HCEC 1CT (cell line): Measurements from ENCODE around the gene MNX1.

Experiments used
- DNase-seq: peaks from one replicate; pipeline ENCODE4 v3.0.0-alpha.2; 2017

The MNX1 gene

DNA sequence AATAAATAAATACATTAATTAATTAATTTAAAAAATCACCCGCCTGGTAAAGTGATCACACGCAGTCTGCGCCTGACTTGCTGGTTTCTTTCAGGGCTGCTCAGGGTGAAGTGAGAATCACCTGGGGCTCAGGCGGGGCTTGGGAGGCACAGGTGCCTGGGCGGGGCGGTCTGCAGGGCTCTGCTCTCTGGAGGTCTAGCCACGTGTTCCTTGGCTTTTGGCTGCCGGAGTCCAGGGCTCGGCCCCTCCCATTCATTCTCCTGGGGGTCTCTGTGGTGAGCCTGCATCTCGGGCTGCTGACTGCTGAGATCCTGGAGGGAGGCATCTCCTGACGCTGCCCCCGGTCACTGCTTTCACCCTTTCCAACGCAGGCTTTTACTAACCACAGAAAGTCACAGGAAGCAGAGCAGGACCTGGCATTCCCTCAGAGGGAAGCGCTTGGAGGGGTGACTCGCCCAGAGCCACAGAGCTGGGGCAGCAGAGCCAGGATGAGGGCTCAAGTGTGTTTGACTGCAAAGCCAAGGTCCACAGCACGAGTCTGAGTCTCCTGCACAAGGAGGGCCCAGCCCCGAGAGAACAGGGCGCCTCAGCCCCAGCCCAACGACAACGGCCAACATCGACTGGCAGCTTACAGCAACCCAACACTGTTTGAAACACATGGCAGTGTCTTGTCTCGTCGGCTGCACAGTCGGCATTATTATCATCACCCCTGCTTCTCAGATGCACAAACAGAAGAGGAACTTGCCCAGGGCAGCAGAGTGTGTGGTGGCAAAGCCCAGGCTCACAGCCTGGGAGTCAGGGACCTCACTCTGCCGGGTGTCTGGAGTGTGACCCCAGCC, 22.4 kb upstream of the MNX1 start:
- no peak for DNase-seq

DNA sequence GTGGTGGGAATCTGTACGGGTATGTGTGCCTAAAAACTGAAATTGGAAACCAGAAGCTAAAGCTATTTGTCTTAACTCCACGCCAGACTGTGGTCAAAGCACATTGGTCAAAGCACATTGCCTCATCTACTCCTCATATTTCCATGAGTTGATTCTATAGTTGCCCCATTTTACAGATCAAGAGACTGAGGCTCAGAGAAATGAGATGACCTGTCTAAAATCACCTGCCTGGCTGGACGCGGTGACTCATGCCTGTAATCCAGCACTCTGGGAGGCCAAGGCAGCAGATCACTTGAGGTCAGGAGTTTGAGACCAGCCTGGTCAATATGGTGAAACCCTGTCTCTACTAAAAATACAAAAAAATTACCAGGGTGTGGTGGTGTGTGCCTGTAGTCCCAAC, 21.7 kb upstream of the MNX1 start:
- DNase-seq, result no peak

DNA sequence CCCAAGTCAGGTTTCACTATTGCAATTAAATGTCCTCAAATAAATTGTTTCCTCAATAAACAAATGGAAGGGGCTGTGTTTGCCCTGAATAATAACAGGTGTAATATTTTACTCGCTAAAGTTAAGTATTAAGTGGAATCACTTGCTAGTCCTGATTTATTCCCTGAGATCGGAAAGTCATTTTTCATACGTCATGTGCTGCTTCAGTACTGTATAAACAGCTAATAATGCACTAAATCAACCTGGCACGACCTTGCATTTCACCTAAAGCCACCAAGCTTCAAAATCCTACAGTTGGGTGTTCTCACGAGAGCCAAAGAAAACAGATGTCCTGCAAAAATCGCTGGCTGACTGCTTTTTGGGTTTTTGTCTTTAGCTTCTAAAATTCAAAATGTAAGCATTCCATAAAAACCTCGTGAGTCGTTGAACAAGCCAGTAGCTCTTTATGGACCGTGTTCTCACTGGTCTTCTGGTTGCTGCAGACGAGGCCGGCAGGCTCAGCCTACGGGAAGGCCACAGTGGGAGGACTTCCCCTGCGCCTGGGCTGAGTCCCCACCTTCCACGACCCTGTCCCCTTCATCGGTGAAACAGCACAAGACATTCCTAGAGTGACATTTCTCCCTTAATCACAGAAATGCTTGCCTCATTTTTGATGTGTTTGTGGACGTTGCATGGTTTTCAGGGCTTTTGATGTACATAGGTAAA, 17.9 kb upstream of the MNX1 start:
- DNase-seq, result no peak

DNA sequence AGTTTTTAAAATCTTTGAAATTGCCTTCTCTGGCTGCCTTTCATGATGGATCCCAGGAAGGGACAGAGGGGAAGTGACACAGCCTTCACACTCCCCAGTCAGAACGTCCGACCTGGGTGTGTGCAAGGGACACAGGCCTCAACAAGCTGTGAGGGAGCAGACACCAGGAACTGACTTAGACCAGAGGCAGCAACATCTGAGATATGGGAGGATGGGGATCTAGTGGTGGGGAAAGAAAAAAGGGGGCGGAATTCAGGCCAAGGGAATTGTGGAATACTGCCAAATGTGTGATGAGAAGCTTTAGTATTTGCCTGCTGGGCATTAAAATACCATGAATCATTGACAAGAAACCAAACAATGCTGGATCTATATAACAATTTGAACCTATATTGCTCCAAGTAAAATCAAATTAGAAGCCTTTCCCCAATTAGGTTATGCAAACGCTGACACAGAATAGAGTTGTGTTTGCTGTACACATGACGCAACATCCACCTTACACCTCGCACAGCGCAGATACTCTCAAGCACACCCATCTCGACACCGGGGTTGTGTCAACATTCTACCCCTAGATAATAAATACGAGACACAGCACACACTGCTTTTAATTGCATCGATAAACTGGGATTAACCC, 17.2 kb upstream of the MNX1 start:
- DNase-seq, result no peak

DNA sequence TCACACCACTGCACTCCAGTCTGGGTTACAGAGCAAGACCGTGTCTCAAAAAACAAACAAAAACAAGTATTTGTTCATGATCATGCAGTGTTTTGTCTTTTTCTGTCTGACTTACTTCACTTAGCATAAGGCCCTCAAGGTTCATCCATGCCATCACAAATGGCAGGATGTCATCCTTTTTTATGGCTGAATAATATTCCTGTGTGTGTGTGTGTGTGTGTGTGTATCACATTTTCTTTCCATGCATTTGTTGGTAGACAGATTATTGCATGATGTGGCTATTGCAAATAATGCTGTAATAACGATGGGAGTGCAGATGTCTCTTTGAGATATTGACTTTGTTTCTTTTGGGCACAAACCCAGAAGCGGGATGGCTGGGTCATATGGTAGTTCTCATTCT, 14.3 kb upstream of the MNX1 start:
- DNase-seq, result no peak

DNA sequence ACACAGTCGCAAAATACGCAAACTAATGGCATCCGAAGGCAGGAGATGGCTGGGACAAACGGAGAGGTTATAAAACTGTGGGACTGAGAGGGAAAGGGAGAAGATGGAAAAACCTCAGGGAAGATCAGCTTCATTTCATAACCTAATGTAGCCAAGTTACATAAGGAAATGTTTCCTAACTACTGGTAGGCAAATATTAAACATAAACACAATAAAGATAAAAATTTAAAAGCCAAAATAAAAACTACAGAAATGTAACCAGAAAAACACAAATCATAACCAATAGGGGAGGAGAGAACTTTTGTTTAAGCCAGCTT, 13.1 kb upstream of the MNX1 start:
- no peak for DNase-seq

DNA sequence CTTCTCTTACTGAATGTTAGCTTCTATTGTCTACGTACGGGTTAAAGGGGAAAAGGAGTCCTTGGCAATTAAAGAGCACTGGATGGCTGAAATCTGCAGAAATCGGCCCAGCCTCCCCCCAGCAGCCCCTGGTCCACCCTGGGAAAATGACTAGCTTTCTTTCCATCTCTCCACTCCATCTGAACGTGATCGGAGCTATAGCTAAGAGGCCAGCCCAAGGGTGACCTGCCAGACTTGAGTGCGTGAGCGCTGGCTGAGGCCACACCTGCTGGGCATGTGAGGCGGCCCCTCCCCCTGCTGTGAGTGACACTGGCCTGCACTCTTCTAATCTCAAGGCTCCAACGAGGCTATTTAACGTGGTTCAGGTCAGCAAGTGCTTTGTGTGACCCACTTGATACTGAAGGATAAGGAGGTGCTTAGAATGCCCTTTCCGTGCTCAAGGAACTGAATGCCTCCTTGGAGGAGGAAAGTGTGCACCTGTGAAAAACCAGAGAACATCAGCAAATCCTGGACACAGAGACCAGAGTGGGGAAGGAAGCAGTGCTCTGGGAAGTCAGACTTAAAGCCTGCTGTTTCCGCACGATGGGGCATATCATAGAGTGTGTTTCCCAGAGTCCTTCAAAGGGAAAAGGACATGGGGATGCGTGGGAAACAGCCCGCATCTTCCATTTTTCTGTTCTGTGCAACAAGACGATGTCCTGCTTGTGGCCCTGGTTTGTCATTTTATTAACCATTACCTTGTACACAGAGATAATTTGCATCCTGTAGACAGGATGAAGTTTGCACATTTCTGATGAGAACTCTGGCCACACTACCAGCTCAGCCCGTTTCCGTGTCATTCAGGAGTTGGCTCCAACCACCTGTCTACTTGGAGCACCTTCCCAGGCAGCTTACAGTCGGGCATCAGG, 12.5 kb upstream of the MNX1 start:
- no peak for DNase-seq

DNA sequence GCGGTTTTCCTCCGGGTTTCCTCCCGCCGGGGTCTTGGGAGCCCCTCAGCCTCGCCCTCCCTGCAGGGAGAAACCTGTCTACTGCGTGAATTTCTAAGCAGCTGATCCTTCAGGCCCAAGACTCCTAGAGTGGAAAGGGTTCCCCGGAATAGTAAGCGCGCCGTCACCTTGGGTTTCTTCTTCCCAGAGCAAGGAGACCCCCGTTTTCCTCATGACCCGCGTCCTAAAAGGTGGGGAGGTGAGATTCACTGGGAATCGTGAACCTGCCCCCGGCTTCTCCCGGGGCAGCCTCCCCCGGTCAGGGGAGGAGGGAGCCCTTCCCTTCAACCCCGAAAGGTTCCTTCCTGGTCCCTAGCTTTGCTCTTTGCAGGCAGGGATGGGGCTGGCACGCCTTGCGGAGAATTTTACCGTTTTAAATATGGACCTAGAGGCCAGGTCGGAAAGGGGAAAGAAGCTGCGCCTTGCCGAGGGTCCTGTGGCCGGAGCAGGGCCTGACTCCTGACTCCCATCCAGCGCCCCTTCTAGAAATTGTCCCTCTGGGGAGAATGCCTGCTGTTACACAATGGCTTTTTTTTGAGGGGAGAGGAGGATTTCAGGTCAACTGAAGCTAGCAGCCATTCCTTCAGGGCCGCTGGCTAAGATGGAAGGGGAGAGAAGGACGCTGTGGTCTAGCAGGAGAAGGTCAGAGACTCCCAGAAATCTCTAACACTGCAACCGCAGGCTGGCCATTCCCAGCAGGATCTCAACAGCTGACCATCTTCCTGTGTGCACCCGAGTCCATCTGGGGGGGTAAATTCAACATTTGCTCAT, 11.6 kb upstream of the MNX1 start:
- no peak for DNase-seq

DNA sequence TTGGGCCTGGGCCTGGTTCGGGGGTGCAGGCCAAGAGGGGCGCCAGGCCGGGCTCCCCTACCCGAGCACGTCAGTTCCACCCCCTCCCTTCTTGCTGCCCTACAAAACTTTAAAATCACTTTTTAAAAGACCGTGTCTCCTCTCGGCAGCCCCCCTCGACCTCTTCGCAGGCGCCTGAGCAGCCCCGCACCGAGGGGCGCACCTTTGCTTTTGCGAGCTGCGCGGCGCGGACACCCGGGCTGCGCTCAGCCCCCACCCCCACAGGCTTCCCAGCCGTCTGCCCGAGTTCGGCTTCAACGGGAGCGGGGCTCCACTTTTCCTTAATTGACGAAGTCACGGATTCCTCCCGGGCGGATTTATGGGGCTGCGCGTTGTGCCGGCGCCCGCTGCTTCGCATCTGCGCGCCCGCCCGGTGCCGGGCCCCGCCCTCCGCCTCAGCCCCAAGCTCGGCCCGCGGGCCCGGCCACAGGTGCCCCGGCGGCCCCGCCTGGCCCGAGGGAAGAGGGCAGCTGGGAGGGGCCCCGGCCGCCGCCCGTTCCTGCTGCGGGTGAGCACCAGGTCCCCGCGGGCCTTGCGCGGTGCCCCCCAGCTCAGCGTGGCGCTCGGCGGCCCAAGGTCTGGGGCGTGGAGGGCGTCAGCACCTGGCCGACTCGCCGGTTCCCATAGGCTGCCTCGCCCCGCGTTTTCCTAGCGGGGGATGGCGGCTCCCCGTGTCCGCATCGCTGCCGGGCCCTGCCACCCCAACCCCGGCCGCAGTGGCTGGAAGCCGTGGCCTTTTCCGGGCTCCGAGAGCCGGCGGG, 10.8 kb upstream of the MNX1 start:
- DNase-seq, result no peak

DNA sequence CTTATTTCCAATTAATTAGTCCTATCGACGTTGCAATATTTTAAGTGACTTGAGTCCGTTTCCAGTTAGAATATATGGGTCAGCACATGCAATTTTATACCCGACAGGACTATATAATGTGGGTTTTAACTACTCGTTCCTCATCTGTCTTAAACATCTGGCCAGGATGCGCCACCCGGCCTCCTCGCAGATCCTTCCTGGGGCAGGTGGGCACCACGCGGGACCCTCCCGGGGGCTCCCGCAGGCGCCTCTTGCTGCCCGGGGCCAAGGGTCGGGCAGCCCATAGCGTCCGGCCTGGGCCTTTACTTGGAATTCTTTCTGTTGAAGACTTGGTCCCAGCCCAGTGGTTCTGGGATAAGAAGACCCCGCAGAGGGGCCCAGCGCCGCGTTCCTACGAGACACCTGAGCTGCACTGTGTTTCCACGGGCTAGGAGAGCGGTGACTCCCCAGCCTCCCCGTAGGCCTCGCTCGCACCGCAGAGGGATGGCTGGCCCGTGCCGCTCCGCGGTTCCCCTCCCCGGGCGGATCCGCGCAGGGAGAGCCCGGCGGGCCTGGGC, 10.1 kb upstream of the MNX1 start:
- no peak for DNase-seq

DNA sequence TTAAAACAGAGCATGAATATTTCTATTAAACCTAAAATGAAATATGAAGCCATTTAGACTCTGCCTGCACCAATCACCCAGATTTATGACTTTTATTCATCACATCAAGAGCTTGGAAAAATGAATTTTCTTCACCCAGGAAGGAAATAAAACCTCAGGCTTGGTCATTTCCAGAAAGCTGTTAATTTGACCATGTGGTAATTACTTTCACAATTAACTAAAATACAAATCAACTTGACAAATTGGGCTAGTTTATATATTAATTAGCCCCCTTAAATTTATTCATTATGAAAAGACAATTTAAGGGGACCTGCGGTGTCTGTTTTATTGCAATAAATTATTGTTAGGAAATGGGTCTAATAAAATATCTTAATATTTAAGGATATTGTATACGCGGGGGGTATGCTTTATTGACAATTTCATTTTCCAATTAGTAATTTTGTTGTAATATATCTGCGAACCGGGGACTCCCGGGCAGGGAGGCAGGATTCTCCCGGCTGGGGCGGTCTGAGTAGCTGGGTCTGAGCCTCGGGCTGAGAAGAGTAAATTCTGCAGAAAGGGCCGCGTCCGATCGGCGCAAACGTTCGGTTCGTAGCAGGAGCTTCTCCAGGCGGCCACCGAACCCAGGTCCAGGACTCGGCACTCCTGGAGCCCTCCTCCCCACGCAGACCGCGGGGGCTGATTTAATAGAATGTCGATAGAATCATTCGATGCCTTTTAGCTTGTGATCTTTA, 9.4 kb upstream of the MNX1 start:
- DNase-seq, result no peak

DNA sequence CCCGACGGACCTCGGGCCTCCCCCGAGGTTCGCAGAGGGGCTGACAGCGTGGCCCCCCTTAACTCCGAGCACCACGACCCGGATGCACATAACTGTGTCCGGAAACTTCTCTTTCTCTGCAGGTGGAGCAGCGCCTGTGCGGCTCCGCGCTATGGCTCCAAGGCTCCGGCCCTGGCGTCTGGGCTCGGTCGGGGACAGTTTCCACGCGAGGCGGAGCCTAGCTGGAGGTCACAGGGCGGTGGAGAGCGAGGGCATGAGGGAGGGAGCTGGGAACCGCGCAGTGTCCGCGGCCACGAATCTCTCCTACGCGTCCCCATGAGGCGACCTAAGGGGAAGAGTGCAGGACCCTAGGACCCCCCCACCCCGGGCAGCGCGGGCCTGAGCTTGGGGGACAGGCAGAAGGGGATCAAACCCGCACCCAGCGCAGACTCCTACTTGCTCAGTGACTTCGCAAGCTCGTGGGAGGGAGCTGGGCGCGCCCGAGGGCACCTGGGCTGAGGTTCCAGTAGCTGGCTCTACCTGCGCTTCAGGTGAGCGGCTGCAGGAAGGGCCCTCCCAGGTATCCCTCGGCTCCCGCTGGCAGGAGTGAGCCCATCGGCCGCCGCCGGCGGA, 8.6 kb upstream of the MNX1 start:
- DNase-seq, result no peak

DNA sequence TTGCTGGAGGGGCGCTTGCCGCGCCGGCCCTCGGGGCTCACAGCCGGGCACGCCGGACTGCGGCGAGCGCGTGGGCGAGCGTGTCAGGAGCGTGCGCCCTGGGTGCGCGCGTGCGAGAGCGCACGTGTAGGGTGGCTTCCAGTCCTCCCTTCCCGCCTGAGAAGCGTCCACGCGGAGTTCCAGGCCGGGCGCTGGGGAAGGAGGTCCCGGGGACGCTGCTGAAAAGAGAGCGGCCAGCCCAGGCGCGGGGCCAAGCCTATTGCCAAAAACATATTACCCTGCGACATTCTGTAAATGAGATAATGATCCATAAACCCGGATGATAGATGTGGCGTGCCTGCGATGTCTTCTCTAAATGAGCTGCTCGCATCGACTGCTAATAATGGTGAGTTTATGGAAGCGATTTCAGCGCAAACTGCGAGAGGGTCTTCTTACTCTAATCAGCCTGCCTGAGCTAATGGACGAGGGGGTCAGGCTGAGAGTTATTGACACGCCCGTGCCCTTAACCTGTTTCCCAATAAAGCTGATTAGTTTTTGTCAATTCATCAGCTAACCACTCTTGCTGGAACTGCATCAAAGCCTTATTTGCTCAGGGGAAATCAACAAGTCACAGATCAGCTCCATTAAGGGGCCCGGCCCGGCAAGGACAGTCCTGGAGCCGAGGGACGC, 8.0 kb upstream of the MNX1 start:
- no peak for DNase-seq

DNA sequence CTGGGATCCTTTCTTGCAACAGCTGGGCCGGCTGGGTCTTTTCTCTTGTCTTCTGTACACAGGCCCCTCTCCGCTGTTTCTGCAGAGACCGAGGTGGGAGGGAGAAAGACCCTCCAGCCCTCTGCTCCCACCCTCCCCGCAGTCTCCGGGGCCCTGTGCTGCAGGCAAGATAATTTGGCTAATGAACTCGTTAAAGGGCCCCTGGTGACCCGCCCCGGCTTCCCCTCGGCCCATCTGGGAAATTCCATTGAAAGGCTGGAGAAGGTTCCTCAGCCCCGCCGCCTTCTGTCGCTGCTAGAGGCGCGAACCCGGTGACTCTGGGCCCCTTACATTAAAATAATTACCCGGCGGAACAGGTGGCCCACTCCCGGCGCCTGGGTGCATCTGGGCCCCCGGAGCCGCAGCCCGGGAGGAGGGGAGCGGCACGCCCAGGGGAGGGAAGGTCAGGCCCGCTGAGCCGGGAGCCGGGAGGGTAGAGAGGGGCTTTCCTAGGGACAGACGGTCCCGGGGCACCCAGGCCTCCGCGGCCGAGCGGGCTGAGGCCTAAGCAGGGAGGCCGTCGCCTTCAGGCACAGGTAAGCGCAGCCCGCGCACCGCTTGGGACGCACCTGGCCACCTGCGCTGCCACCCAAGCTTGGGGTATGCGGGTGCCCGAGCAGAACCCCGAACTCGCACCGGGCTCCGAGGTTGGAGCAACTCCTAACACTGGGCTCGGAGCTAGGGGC, 7.3 kb upstream of the MNX1 start:
- DNase-seq, result no peak

DNA sequence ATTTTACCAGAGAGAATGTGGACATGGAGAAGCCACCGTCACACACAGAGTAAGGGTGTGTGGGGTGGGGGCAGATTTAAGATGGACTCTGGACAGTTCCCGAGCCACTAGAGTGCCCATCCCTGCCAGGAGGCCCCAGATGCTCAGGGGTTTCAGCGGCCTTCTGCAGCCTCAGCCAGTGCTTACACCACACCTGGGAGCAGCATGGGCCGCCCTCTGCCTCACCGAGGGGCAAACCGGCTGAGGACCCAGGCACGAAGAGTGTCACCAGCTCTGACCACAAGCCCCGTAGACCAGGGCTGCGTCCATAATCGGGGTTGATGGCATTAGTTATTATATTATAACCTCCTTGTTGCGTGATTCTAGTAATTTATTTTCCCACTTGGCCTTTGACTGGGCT, 6.7 kb upstream of the MNX1 start:
- no peak for DNase-seq

DNA sequence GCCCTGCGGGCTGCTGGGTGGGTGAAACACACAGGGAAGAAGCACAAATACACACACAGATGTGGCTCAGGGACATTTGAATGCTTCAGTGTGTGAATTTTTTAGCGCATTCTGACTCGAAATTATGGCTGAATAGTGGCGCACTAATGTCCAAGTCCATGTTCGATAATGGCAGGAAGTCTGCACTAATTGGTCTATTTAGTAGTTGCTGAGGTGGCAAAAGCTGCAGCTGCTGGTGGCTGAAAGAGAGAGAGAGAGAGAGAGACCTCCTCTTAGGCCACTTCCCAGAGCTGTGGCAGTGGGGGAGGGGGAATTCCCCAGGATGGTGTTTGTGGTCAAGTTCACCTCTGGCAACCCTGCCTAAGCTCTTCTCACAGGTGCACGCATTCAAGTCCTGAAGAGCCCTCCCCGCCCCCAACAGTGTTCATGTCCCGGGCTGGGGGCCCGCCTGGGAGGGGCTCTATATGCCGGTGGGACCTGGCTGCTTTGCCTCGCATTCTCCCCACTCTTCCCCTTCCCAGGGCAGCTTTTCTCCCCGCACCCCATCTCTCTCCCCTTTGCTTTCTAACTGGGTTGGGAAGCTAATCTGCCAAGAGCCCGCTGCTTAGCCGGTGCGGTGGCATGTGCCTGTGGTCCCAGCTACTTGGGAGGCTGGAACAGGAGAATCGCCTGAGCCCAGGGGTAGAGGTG, 6.0 kb upstream of the MNX1 start:
- no peak for DNase-seq

DNA sequence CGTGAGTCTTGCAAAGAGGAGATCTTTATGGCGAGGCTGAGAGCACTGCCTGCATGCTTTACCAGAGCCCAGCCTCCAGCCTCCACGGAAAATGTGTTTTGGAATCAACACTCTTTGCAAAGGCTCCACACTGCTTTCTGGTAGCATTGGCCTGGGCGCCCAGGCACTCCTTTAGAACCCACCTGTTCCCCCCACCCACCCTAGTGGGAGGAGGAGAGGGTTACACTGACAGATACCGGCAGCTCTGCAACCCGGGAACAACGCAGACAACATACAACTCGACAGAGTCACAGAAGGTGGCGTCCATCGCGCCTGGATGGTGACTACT, 5.5 kb upstream of the MNX1 start:
- no peak for DNase-seq
